ENCODE data around the gene SOWAHB.

- TF ChIP-seq, protein P1, sequence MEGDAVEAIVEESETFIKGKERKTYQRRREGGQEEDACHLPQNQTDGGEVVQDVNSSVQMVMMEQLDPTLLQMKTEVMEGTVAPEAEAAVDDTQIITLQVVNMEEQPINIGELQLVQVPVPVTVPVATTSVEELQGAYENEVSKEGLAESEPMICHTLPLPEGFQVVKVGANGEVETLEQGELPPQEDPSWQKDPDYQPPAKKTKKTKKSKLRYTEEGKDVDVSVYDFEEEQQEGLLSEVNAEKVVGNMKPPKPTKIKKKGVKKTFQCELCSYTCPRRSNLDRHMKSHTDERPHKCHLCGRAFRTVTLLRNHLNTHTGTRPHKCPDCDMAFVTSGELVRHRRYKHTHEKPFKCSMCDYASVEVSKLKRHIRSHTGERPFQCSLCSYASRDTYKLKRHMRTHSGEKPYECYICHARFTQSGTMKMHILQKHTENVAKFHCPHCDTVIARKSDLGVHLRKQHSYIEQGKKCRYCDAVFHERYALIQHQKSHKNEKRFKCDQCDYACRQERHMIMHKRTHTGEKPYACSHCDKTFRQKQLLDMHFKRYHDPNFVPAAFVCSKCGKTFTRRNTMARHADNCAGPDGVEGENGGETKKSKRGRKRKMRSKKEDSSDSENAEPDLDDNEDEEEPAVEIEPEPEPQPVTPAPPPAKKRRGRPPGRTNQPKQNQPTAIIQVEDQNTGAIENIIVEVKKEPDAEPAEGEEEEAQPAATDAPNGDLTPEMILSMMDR (IDR thresholded peaks at IDR 0.05), result no peak
- no peak for TF ChIP-seq POLR2A (IDR thresholded peaks at IDR 0.05)
Observed at GRCh38 chr4:76883147-76883546, 14.8 kb downstream of the SOWAHB start.

Data from lower leg skin (tissue), 3 donors.